Progenitor cell of endocrine pancreas (in vitro differentiated cells): ENCODE measurements around the gene HMCN2. TPM values are rescaled to one million over a fixed set of nuclear protein-coding genes. Genes with fewer than 3 reads are reported as not detected.

ENCODE experiments used
- DNase-seq: peaks from one replicate; pipeline ENCODE4 v3.0.0; 2021; ENCODE audit warnings: low spot score; ENCODE audit not compliant: unreplicated experiment
- H3K27ac Mint-ChIP-seq: 2 replicates; pipeline ENCODE4 v1.8.0; 2021; ENCODE audit warnings: mild to moderate bottlenecking, moderate library complexity, mixed read lengths
- H3K27me3 Mint-ChIP-seq: 2 replicates; pipeline ENCODE4 v1.8.0; 2021; ENCODE audit warnings: mixed read lengths
- H3K36me3 Mint-ChIP-seq: 2 replicates; pipeline ENCODE4 v1.8.0; 2022; ENCODE audit warnings: mixed read lengths; ENCODE audit not compliant: insufficient read depth
- H3K4me1 Mint-ChIP-seq: 2 replicates; pipeline ENCODE4 v1.8.0; 2021; ENCODE audit warnings: low read depth, mixed read lengths
- H3K4me3 Mint-ChIP-seq: 2 replicates; pipeline ENCODE4 v1.8.0; 2021; ENCODE audit warnings: low read depth, mild to moderate bottlenecking, moderate library complexity, mixed read lengths
- H3K9me3 Mint-ChIP-seq: 2 replicates; pipeline ENCODE4 v1.8.0; 2021; ENCODE audit warnings: low read depth, mixed read lengths
- CTCF ChIP-seq: fragments of 200-600 bp; sonication (generic); IDR thresholded peaks from one replicate; pipeline ENCODE4 v1.5.0; 2021; ENCODE audit warnings: antibody characterized with exemption, mild to moderate bottlenecking; ENCODE audit not compliant: unreplicated experiment
- total RNA-seq: library from RNA; stranded (reverse); gene quantifications from 2 replicates; pipeline ENCODE4 v1.2.1, GENCODE V29; 2021

Gene HMCN2
- total RNA-seq, 1 donor from 2014 or later, result 0.26 TPM

DNA sequence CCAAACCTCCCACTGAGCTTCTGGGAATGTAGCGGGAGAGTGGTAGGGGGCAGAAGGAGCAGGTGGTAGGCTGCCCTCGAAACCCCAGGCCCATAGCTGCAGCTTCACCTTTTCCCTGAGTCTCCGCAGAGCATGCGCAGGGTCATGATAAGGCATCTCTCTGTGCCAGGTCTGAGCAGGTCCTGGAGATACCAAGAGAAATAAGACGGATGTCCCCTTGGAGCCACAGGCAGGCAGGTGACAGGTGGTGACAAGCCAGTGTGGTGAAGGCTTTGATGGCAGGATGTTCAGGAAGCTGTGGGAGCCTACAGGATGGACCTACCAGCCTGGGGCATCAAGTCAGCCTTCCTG is 68.1 kb downstream of the HMCN2 start:
- Mint-ChIP-seq H3K36me3 (no peaks in the 10 kb centered on the region), H3K4me1 (no peaks in the 10 kb centered on the region), H3K27ac (no peak overlapping the region), H3K4me3 (no peak overlapping the region), H3K9me3 (no peaks in the 10 kb centered on the region), H3K27me3 (peaks cover 35% of the 10 kb centered on the region)
- no peak for DNase-seq
- no peak for TF ChIP-seq CTCF

GRCh38 chr9:130334915-130335314 is 69.4 kb downstream of the HMCN2 start:
- peaks cover 26% of the 10 kb centered on the region for H3K27me3 Mint-ChIP-seq
- H3K27ac Mint-ChIP-seq, result no peak overlapping the region
- no peak overlapping the region for H3K4me3 Mint-ChIP-seq
- DNase-seq, result no peak
- H3K9me3 Mint-ChIP-seq, result no peaks in the 10 kb centered on the region
- no peaks in the 10 kb centered on the region for H3K36me3 Mint-ChIP-seq
- TF ChIP-seq CTCF, result no peak
- no peaks in the 10 kb centered on the region for H3K4me1 Mint-ChIP-seq

DNA sequence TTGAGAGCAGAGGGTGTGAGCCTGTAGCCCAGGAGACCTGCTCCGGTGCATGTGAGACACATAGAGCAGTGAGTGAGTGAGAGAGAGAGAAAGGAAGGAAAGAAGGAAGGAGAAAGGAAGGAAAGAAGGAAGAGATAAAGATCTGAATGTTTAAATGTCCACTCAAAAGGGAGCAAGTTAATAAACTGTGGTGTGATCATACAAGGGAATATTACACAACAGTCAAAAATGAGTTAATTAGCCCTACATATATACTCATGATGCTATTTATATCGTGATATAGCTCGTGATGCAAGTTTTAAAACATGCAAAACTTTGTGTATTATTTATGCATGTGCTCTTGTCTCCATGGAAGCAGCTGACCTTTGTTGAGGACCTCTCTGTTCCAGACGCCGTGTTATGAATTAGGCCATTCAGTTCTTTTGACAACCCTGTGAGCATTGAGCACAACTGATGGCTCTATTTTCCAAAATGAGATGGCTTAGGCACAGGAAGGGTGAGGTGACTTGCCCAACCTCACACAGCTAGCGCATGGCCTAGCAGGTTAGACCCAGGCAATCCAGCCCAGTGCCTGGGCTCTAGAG is 70.6 kb downstream of the HMCN2 start:
- Mint-ChIP-seq H3K27ac (no peak overlapping the region), H3K4me1 (no peaks in the 10 kb centered on the region), H3K36me3 (no peaks in the 10 kb centered on the region), H3K27me3 (peaks cover 20% of the 10 kb centered on the region), H3K4me3 (no peak overlapping the region), H3K9me3 (no peaks in the 10 kb centered on the region)
- no peak for TF ChIP-seq CTCF
- no peak for DNase-seq

GRCh38 chr9:130336885-130337284 is 71.3 kb downstream of the HMCN2 start:
- Mint-ChIP-seq H3K27me3 (peaks cover 18% of the 10 kb centered on the region), H3K4me3 (no peak overlapping the region), H3K36me3 (no peaks in the 10 kb centered on the region)

GRCh38 chr9:130337318-130337717 is 71.8 kb downstream of the HMCN2 start:
- no peaks in the 10 kb centered on the region for H3K36me3 Mint-ChIP-seq
- H3K27me3 Mint-ChIP-seq, result peaks cover 17% of the 10 kb centered on the region
- no peak overlapping the region for H3K4me3 Mint-ChIP-seq
- H3K9me3 Mint-ChIP-seq, result no peaks in the 10 kb centered on the region
- no peak overlapping the region for H3K27ac Mint-ChIP-seq
- H3K4me1 Mint-ChIP-seq, result no peaks in the 10 kb centered on the region
- DNase-seq, result no peak
- no peak for TF ChIP-seq CTCF

More at GRCh38 chr9:130336885-130337284, 71.3 kb downstream of the HMCN2 start:
- no peak for DNase-seq
- Mint-ChIP-seq H3K9me3 (no peaks in the 10 kb centered on the region), H3K4me1 (no peaks in the 10 kb centered on the region), H3K27ac (no peak overlapping the region)
- no peak for TF ChIP-seq CTCF
